ENCODE data around the gene CDH18.

CDH18 gene

GRCh38 chr5:19920761-19921160 lies 67.2 kb downstream of the CDH18 start:
- in situ Hi-C loops (cut with HindIII; ENCODE audit: low pct_unique_long_range_greater_than_20kb, low sequenced_read_pairs): no loop called here
- TF ChIP-seq JUND (IDR thresholded peaks at IDR 0.05; ENCODE audit: low read depth): no peak
- DNase-seq (ENCODE audit: low read depth in 1 of 2, low spot score in 1 of 2): no peak

GRCh38 chr5:19918780-19919179 lies 69.2 kb downstream of the CDH18 start:
- no peak for DNase-seq (ENCODE audit: low read depth in 1 of 2, low spot score in 1 of 2)
- no peak for TF ChIP-seq JUND (IDR thresholded peaks at IDR 0.05; ENCODE audit: low read depth)
- in situ Hi-C loops (cut with HindIII; ENCODE audit: low pct_unique_long_range_greater_than_20kb, low sequenced_read_pairs): no loop called here

GRCh38 chr5:19917588-19918122 lies 70.3 kb downstream of the CDH18 start:
- DNase-seq (ENCODE audit: low read depth in 1 of 2, low spot score in 1 of 2): no peak
- in situ Hi-C loops (cut with HindIII; ENCODE audit: low pct_unique_long_range_greater_than_20kb, low sequenced_read_pairs): no loop called here
- TF ChIP-seq JUND (IDR thresholded peaks at IDR 0.05; ENCODE audit: low read depth): no peak

- TF ChIP-seq JUND (IDR thresholded peaks at IDR 0.05; ENCODE audit: low read depth): no peak
- in situ Hi-C loops (cut with HindIII; ENCODE audit: low pct_unique_long_range_greater_than_20kb, low sequenced_read_pairs): no loop called here
- DNase-seq (ENCODE audit: low read depth in 1 of 2, low spot score in 1 of 2): no peak
These were observed 77.9 kb downstream of the CDH18 start for GRCh38 chr5:19910136-19910535.

- in situ Hi-C loops (cut with HindIII; ENCODE audit: low pct_unique_long_range_greater_than_20kb, low sequenced_read_pairs): no loop called here
- no peak for DNase-seq (ENCODE audit: low read depth in 1 of 2, low spot score in 1 of 2)
- TF ChIP-seq JUND (IDR thresholded peaks at IDR 0.05; ENCODE audit: low read depth): no peak
These were observed 83.2 kb downstream of the CDH18 start for GRCh38 chr5:19904766-19905165.

- no peak for DNase-seq (ENCODE audit: low read depth in 1 of 2, low spot score in 1 of 2)
- in situ Hi-C loops (cut with HindIII; ENCODE audit: low pct_unique_long_range_greater_than_20kb, low sequenced_read_pairs): no loop called here
- TF ChIP-seq JUND (IDR thresholded peaks at IDR 0.05; ENCODE audit: low read depth): no peak
These were observed 84.4 kb downstream of the CDH18 start for GRCh38 chr5:19903611-19904010.

- DNase-seq (ENCODE audit: low read depth in 1 of 2, low spot score in 1 of 2): no peak
- in situ Hi-C loops (cut with HindIII; ENCODE audit: low pct_unique_long_range_greater_than_20kb, low sequenced_read_pairs): no loop called here
- no peak for TF ChIP-seq JUND (IDR thresholded peaks at IDR 0.05; ENCODE audit: low read depth)
These were observed 85.6 kb downstream of the CDH18 start for GRCh38 chr5:19902316-19902934.

GRCh38 chr5:19900269-19900668 lies 87.7 kb downstream of the CDH18 start:
- DNase-seq (ENCODE audit: low read depth in 1 of 2, low spot score in 1 of 2): no peak
- in situ Hi-C loops (cut with HindIII; ENCODE audit: low pct_unique_long_range_greater_than_20kb, low sequenced_read_pairs): no loop called here
- no peak for TF ChIP-seq JUND (IDR thresholded peaks at IDR 0.05; ENCODE audit: low read depth)

GRCh38 chr5:19891658-19892057 lies 96.3 kb downstream of the CDH18 start:
- in situ Hi-C loops (cut with HindIII; ENCODE audit: low pct_unique_long_range_greater_than_20kb, low sequenced_read_pairs): no loop called here
- DNase-seq (ENCODE audit: low read depth in 1 of 2, low spot score in 1 of 2): peak; percentile 9 to 28

GRCh38 chr5:19886123-19886917 lies 101.7 kb downstream of the CDH18 start:
- in situ Hi-C loops (cut with HindIII; ENCODE audit: low pct_unique_long_range_greater_than_20kb, low sequenced_read_pairs): no loop called here
- TF ChIP-seq JUND (IDR thresholded peaks at IDR 0.05; ENCODE audit: low read depth): no peak
- DNase-seq (ENCODE audit: low read depth in 1 of 2, low spot score in 1 of 2): no peak

More at GRCh38 chr5:19891658-19892057, 96.3 kb downstream of the CDH18 start:
- peak; percentile 81 for TF ChIP-seq JUND (IDR thresholded peaks at IDR 0.05; ENCODE audit: low read depth)

GRCh38 chr5:19885040-19885824 lies 102.8 kb downstream of the CDH18 start:
- TF ChIP-seq JUND (IDR thresholded peaks at IDR 0.05; ENCODE audit: low read depth): no peak
- DNase-seq (ENCODE audit: low read depth in 1 of 2, low spot score in 1 of 2): no peak
- in situ Hi-C loops (cut with HindIII; ENCODE audit: low pct_unique_long_range_greater_than_20kb, low sequenced_read_pairs): no loop called here

- DNase-seq (ENCODE audit: low read depth in 1 of 2, low spot score in 1 of 2): peak; percentile 24 to 86
- in situ Hi-C loops (cut with HindIII; ENCODE audit: low pct_unique_long_range_greater_than_20kb, low sequenced_read_pairs): no loop called here
- TF ChIP-seq JUND (IDR thresholded peaks at IDR 0.05; ENCODE audit: low read depth): peak; percentile 96
These were observed 107.1 kb downstream of the CDH18 start for GRCh38 chr5:19880859-19881436.
